Measurements from ENCODE around the gene PPP1CB. TPM values are rescaled to one million over a fixed set of nuclear protein-coding genes. Genes with fewer than 3 reads are reported as not detected.

Gene PPP1CB
- total RNA-seq, result 186 and 336 TPM in 2 replicates

DNA sequence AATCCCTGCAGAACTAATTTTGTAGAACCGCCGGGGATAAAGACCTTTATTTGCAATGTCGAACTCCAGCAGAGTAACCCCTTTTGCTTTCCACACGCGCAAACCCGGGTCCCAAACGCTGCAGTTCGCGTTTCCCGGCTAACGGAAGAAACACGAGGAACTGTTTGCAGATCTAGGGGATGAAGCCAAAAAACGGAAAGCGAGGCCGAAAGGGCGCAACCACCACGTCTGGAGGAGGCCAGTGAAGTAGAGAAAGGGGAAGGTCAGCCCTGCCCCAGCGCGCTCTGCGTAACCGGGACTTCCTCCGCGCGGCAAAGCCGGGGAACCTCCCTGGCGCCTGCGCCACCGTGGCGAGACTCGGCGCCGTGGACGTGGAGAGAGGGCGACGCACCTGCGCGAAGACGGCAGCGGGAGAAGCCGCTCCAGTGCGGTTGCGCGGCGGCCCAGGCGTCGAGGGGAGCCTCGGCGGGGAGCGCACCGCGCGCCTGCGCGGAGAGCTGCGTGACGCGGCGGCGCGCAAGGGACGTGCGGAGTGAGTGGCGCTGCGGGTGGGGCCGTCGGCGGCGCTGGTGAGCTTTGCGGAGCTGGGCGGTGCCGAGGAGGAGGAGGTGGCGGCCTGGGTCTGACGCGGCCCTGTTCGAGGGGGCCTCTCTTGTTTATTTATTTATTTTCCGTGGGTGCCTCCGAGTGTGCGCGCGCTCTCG, at the start of gene PPP1CB:
TSS of gene PPP1CB (plus strand) at position 579 of the 704 bp plus-strand sequence. CDS start 295 bp downstream, outside the sequence.

GRCh38 chr2:28810384-28811285, 59.0 kb downstream of the PPP1CB start, which contains the start of gene SPDYA:
SPDYA (plus strand) TSS chr2:28810834; CDS start chr2:28816015, 5,181 bp downstream.

Other genes with a start within 250 kb of the PPP1CB start
- gene SPDYA, start 59.0 kb downstream of the PPP1CB start, total RNA-seq, result 0.76 and 2.0 TPM in 2 replicates
- 10.0 and 11.4 TPM in 2 replicates for gene TRMT61B, start 118.5 kb downstream of the PPP1CB start, total RNA-seq
- gene WDR43, start 142.8 kb downstream of the PPP1CB start, total RNA-seq, result 36.5 and 54.8 TPM in 2 replicates
- gene TOGARAM2, start 229.5 kb downstream of the PPP1CB start, total RNA-seq, result under 0.01 TPM in 1 of 2 replicates, not detected in the other

All from placental epithelial cell (primary cell).